IgD-negative memory B cell (primary cell): ENCODE data around the gene KCTD15. TPM values are rescaled to one million over a fixed set of nuclear protein-coding genes. Genes with fewer than 3 reads are reported as not detected.

Experiments
- H3K27ac Mint-ChIP-seq, 3 donors: one replicate each; pipeline ENCODE4 v1.8.0; 2020 to 2022; ENCODE audit warnings: mild to moderate bottlenecking in 3 of 3, mixed read lengths in 3 of 3, moderate library complexity in 1 of 3
- H3K27me3 Mint-ChIP-seq: one replicate; pipeline ENCODE4 v1.8.0; 2021; ENCODE audit warnings: mixed read lengths
- H3K36me3 Mint-ChIP-seq: one replicate; pipeline ENCODE4 v1.8.0; 2020; ENCODE audit warnings: mild to moderate bottlenecking, mixed read lengths
- H3K4me1 Mint-ChIP-seq, 3 donors: one replicate each; pipeline ENCODE4 v1.8.0; 2020 to 2022; ENCODE audit warnings: mixed read lengths in 3 of 3, mild to moderate bottlenecking in 1 of 3
- H3K4me3 Mint-ChIP-seq, 4 donors: one replicate each; pipeline ENCODE4 v1.8.0; 2020 to 2022; ENCODE audit warnings: mild to moderate bottlenecking in 4 of 4, mixed read lengths in 4 of 4, moderate library complexity in 3 of 4
- H3K9me3 Mint-ChIP-seq, 3 donors: one replicate each; pipeline ENCODE4 v1.8.0; 2020 to 2021; ENCODE audit warnings: mixed read lengths in 3 of 3, mild to moderate bottlenecking in 1 of 3
- polyA plus RNA-seq: library from polyadenylated mRNA; unstranded; fragments of 300-500 nt; fragmentation: Illumina TruSeq; gene quantifications from one replicate; pipeline ENCODE4 v1.2.3, GENCODE V29; 2021

The KCTD15 gene
- polyA plus RNA-seq, 1 donor from 2014 or later, result not detected

DNA sequence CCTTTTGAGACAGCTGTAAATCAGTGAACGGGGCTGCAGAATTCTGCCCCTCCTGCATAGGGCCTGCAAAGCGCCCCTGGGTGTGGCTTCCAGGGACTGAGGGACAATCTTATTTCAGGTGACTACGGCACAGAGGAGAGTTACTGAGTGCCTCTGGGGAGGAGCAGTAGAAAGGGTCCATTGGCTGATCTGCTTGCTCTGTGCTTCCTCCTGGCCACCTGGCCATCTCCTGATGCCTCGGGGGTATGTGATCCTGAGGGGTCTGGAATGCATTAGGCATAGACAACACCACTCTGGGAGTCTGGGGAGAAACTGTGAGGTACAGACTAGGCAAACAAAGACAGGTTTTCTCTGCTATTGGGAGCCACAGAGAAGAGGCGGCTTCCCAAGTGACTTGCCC, 2.8 kb downstream of the KCTD15 start:
- Mint-ChIP-seq H3K4me3 (peak overlapping the region in 1 of 4 donors; percentile 40), H3K27me3 (peaks cover 26% of the 10 kb centered on the region), H3K27ac (no peak overlapping the region), H3K36me3 (no peaks in the 10 kb centered on the region), H3K4me1 (peaks cover 0 to 2% (median 0%) of the 10 kb centered on the region in 3 donors), H3K9me3 (no peaks in the 10 kb centered on the region)

DNA sequence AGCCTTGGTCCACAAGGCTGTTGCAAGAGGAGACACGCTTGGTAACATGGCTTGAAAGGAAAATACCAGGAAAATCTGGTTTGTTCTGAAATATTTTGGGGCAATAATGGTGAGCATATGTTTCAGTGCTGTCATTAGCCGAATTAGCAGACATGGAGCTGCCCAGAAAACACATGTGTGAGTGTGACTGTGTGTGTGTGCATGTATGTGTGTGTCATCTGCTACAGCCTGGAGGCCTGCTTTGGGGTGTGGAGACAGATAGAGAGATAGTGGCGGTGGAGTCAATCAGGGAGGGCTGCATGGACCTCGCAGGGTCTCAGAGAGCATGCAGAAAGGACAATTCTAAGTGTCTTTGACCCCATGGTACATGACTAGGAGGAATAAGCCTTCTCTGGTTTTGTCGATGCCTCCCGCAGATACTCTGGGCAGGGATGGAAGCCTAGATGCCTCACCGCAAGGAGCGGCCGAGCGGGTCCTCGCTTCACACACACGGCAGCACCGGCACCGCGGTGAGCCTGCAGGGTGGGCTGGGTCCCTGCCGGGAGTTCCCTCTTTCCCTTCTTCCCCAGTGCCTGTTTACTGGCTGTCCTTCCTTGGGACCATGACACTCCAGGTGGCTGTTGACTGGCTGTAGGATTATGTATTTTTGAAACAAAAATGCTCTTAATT, 3.5 kb downstream of the KCTD15 start:
- Mint-ChIP-seq H3K9me3 (no peaks in the 10 kb centered on the region), H3K36me3 (no peaks in the 10 kb centered on the region), H3K27me3 (peaks cover 24% of the 10 kb centered on the region), H3K27ac (no peak overlapping the region), H3K4me1 (peaks cover 0 to 2% (median 0%) of the 10 kb centered on the region in 3 donors), H3K4me3 (peak overlapping the region in 1 of 4 donors; percentile 29)

DNA sequence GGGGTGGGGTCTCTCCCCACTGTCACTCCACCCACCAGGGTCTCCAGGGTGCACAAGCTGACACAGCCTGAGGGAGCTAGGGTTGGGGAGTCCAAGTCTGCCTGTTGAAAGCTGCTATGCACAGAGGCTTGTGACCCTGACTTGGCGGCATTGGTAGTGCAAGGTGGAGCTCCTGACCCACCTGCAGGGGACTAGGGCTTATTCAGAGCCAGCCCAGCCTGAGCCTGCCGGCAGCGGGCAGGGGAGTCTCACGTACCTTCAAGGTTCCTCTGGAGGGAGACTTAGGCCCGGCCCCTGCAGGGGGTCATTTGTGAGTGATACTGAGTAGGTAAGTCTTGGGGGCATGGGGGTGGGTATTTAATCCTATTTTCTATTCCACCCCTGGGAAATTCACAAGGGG, 4.7 kb downstream of the KCTD15 start:
- Mint-ChIP-seq H3K36me3 (no peaks in the 10 kb centered on the region), H3K27me3 (peaks cover 24% of the 10 kb centered on the region), H3K9me3 (no peaks in the 10 kb centered on the region), H3K4me3 (no peak overlapping the region), H3K4me1 (peaks cover 0 to 2% (median 0%) of the 10 kb centered on the region in 3 donors), H3K27ac (no peak overlapping the region)

DNA sequence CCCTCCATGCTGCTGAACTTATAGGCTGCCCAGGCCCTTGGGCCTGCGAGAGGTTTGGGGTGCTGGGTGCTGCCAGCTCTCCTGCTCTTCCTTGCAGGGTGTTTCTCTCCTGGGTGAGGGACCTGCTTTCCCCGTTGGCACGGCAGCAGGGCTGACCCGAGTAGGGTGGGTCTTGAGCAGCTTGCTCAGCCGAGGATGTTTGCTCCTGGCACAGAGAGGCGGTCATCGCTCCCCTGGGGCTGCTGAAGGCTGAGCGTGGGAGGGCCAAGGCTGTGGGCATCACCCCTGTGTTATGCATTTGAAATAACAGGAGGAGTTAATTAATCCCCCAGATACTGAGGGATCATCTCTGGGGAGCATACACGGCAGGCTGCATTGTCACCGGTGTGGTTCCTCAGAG, 5.3 kb downstream of the KCTD15 start:
- no peak overlapping the region for H3K27ac Mint-ChIP-seq
- H3K27me3 Mint-ChIP-seq, result peaks cover 23% of the 10 kb centered on the region
- peaks cover 0 to 2% (median 0%) of the 10 kb centered on the region in 3 donors for H3K4me1 Mint-ChIP-seq
- no peaks in the 10 kb centered on the region for H3K9me3 Mint-ChIP-seq
- H3K36me3 Mint-ChIP-seq, result no peaks in the 10 kb centered on the region
- peak overlapping the region in 1 of 4 donors; percentile 49 for H3K4me3 Mint-ChIP-seq

DNA sequence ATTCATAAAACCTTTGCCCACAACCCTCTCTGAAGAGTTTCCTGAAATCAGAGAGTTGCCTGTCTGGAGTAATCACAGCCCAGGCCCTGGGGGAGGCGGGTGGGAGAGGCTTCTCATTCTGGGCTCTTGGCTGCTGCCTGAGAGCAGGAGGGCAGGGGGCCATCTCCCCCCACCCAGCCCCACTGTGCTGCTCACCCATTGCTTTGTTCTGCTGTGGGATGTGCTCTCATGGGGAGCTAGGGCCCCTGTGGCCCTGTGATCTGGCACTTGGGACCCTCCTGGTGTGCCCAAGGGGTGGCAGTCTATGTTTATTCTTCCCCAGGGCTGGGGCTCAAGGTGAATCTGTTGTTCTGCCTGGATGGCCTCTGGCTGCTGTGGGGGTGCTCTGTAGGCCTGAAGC, 6.1 kb downstream of the KCTD15 start:
- H3K36me3 Mint-ChIP-seq, result no peaks in the 10 kb centered on the region
- H3K4me1 Mint-ChIP-seq, result peaks cover 0 to 2% (median 0%) of the 10 kb centered on the region in 3 donors
- H3K27me3 Mint-ChIP-seq, result peaks cover 19% of the 10 kb centered on the region
- no peak overlapping the region for H3K27ac Mint-ChIP-seq
- H3K4me3 Mint-ChIP-seq, result no peak overlapping the region
- no peaks in the 10 kb centered on the region for H3K9me3 Mint-ChIP-seq

DNA sequence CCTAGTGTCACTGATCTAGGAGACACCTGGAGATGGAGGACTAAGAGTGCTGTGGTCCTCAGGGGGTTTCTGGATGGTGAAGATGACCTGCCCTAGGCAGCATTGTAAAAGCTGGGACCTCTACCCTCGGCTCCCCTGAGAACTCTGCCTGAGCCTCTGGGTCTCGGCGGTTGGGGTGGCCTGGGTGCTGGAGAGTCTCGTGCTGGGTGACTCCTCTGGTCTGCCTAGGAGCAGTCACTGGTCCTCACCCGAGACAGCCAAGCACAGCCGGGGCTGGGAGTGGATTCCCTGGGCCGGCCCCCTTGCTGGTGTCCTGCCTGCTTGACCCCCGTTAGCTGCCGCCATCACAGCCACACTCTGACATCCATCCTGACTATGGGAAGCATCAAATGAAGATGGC, 6.7 kb downstream of the KCTD15 start:
- H3K27ac Mint-ChIP-seq, result no peak overlapping the region
- peaks cover 0 to 2% (median 0%) of the 10 kb centered on the region in 3 donors for H3K4me1 Mint-ChIP-seq
- H3K4me3 Mint-ChIP-seq, result no peak overlapping the region
- no peaks in the 10 kb centered on the region for H3K36me3 Mint-ChIP-seq
- peaks cover 18% of the 10 kb centered on the region for H3K27me3 Mint-ChIP-seq
- no peaks in the 10 kb centered on the region for H3K9me3 Mint-ChIP-seq

DNA sequence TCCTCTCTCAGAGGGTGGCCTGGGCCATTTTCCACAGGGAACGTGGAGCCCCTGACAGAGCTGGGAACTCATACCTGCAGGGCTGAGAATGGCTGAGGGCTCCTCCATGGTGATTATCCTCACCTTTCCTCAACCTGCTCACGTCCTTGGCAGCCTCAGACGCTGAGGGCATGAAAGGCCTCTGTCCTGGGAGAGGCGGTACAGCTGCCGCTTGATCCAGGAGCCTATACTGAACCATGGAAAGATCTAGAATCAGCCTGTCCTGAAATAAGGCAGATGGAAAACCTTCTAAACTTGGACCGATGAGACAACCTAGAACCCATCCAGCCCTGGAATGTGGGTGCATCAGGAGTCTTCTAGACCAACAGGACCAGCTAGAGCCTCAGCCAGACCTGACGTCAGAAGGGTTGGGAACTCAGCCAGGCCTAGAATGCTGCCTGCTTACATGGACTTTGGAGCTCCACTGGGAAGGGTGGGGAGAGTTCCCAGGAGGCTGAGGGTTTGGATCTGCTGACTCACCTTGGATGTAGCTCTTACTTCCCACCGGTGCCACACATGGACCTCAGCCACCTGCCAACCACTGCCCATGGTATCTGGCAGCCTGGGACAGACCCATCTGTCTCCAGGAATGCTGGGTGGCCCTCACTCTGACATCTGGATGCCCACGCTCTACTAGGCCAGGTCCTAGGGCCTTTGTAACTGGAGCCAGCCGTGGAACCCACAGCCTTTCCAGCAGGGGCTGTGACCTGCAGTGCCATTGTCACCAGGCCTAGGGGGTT, 7.5 kb downstream of the KCTD15 start:
- Mint-ChIP-seq H3K27me3 (peaks cover 10% of the 10 kb centered on the region), H3K27ac (no peak overlapping the region), H3K9me3 (no peaks in the 10 kb centered on the region), H3K36me3 (no peaks in the 10 kb centered on the region), H3K4me1 (no peaks in the 10 kb centered on the region), H3K4me3 (no peak overlapping the region)

DNA sequence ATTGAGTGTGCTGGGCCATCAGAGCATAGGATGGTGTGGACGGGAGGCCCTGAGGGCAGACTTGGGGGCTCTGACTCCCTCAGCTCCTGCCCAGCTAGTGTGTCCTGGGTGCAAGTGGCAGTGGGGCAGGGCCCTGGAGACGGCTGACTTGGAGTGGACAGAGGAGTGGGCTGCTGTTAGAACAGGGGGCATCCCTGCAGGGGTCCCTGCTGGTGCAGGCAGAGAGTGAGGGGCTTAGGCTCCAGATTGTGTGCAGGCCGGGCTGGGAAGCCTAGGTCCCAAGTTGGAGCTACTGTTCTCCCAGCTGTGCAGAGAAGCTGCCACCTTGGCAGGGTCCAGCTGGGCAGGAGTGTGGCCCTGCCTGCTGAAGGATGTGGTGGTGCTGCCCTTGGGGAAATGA, 8.6 kb downstream of the KCTD15 start:
- Mint-ChIP-seq H3K9me3 (no peaks in the 10 kb centered on the region), H3K36me3 (no peaks in the 10 kb centered on the region), H3K27ac (no peak overlapping the region), H3K4me1 (no peaks in the 10 kb centered on the region), H3K27me3 (no peaks in the 10 kb centered on the region), H3K4me3 (no peak overlapping the region)

DNA sequence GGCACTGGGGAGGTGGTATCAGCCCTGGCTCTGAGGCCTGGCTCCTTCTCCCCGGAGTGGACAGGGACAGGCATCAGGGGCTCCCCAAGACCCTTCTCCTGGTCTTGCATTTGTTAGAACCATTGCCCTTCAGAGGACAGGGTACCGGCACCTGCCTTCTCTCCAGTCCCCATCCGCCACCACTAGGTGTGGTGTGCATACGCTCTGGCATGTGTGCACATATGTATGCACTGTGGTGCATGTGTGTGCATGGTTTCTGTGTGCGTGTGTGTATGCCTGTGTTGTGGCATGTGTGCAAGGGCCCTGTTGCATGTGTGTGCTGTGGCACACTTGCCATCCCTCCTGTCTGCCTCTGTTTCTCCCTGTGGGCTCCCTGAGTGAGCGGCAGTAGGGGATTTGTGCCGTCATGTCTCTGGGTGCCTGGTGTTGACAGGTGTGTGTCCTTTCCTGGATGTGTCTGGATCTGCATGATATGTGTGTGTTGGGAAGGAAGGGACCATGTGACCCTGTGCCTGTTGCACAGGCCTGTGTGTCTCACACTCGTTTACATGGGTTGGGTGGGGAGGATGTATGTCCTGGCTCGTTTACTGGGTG, 9.3 kb downstream of the KCTD15 start:
- Mint-ChIP-seq H3K4me3 (no peak overlapping the region), H3K4me1 (no peaks in the 10 kb centered on the region), H3K9me3 (no peaks in the 10 kb centered on the region), H3K27me3 (no peaks in the 10 kb centered on the region), H3K36me3 (no peaks in the 10 kb centered on the region), H3K27ac (no peak overlapping the region)

DNA sequence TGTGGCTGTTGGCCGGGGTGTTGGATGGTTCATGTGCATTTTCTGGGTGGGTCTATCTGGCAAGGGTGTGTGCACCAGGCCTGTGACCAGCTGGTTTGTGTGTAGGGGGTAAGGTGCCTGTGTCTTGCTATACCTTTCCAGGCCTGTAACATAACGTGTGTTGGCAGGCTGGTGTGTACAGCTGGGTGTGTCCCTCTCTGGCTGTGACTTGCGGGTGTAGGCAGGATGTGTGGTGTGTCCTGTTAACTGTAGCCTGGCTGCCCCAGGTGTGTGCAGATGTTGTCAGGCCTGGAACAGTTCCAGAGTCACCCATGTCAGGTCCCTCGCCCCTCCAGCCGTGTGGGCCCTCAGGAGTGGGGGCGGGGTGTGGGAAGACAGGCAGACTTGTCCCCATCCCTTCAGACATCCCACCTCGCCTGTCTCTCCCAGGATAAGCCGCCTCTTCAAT, 9.8 kb downstream of the KCTD15 start:
- H3K27ac Mint-ChIP-seq, result no peak overlapping the region
- H3K4me3 Mint-ChIP-seq, result no peak overlapping the region
- H3K36me3 Mint-ChIP-seq, result no peaks in the 10 kb centered on the region

DNA sequence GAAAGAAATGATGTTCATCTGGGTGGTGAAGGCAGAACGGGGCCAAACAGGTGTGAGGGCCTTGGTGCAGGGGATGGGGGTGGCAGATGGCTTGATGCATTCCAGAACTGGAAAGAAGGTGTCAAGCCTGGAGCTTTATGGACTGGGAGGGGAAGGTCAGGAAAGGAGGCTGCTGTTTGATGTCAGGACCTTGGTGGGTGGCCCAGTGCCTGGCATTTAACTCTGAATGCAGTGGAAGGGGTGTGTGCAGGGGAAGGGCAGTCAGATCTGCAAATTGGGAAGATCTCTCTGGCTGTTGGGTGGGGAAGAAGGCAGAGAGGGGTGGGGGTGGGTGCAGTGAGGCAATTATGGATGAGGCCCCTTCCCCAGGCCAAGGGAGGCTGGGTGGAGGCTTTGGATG, 11.7 kb downstream of the KCTD15 start:
- H3K4me1 Mint-ChIP-seq, result no peaks in the 10 kb centered on the region
- no peak overlapping the region for H3K27ac Mint-ChIP-seq
- H3K9me3 Mint-ChIP-seq, result no peaks in the 10 kb centered on the region

More for the DNA sequence above, 9.8 kb downstream of the KCTD15 start:
- no peaks in the 10 kb centered on the region for H3K9me3 Mint-ChIP-seq
- H3K4me1 Mint-ChIP-seq, result no peaks in the 10 kb centered on the region
- no peaks in the 10 kb centered on the region for H3K27me3 Mint-ChIP-seq

DNA sequence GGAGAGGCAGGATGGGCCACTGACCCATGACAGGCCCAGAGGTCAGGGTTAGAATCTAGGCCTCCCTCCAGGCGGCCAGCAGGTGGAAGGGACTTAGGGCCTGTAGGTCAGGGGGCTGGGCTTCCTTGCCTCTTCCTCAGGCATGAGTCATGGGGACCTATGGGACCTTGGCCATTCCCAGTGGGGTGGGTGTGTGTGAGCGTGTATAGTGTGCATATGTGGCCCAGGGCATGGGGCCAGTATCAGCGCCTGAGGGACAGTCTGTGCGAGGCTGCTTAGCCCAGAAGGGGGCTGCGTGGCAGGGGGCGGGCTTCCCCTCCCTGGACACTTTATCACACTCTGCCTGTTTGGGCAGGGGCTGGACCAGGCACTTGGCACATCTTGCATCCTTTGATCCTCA, 13.3 kb downstream of the KCTD15 start:
- Mint-ChIP-seq H3K4me3 (no peak overlapping the region), H3K27me3 (no peaks in the 10 kb centered on the region), H3K4me1 (no peaks in the 10 kb centered on the region), H3K27ac (no peak overlapping the region), H3K9me3 (no peaks in the 10 kb centered on the region), H3K36me3 (no peaks in the 10 kb centered on the region)

More for the DNA sequence above, 11.7 kb downstream of the KCTD15 start:
- H3K36me3 Mint-ChIP-seq, result no peaks in the 10 kb centered on the region
- no peaks in the 10 kb centered on the region for H3K27me3 Mint-ChIP-seq
- H3K4me3 Mint-ChIP-seq, result no peak overlapping the region

DNA sequence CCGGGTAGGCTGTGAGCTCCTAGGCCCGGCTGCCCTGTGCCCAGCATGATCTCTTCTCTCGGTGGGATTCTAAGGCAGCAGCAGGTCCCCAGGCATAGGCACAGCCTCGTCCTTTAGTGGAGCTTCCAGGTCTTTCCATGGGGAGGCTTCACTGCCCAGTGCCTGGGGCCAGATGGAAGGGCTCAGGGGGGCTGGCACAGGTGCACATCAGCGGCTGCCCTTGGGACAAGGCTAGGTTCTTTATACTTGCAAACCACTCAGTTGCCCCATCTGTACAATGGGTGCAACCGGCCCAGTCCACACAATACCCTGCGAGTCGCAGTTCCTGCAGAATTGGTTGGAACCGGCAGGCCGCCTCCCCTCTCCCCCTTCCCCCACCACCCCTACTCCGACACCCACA, 14.2 kb downstream of the KCTD15 start:
- H3K9me3 Mint-ChIP-seq, result no peaks in the 10 kb centered on the region
- H3K27me3 Mint-ChIP-seq, result no peaks in the 10 kb centered on the region
- H3K4me1 Mint-ChIP-seq, result no peaks in the 10 kb centered on the region
- H3K27ac Mint-ChIP-seq, result no peak overlapping the region
- H3K4me3 Mint-ChIP-seq, result no peak overlapping the region
- H3K36me3 Mint-ChIP-seq, result no peaks in the 10 kb centered on the region

DNA sequence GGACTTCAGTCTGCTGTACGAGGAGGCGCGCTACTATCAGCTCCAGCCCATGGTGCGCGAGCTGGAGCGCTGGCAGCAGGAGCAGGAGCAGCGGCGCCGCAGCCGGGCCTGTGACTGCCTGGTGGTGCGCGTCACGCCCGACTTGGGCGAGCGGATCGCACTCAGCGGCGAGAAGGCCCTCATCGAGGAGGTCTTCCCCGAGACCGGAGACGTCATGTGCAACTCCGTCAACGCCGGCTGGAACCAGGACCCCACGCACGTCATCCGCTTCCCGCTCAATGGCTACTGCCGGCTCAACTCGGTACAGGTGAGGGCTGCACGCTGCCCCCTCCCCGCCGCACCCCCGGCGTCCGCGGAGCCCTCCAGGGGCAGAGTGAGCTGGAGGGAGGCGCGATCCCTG, 14.6 kb downstream of the KCTD15 start:
- no peaks in the 10 kb centered on the region for H3K27me3 Mint-ChIP-seq

DNA sequence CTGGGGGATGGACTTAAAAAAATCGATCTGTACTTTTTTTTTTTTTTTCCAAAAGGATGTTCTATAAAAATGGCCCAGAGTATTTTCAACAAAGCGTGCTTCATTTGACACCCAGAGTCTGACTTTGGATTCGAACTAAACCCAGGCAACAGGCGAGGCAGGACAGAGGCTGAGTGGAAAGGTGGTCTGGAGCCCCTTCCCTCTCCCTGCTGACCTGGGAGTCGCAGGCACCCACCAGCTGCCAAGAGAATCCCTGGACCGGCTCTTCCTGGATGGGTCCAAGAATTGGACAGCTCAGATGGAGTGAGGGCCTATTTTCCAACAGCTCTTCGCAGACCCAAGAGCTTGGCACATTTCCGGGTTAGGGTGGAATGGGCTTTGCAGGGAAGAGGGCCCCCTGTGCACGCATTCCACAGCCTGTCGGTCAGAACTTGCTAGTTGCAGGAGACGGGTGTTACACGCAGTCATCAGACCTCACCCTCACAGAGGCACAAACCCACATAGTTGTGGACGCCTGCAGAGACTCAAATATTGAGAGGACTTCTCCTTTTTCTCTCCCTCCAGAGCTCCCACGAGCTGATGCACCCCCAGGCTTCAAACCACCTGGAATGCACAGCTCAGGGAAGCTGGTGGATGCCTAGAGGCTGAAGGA, 15.2 kb downstream of the KCTD15 start:
- no peaks in the 10 kb centered on the region for H3K36me3 Mint-ChIP-seq
- no peak overlapping the region for H3K4me3 Mint-ChIP-seq
- H3K27ac Mint-ChIP-seq, result no peak overlapping the region
- H3K27me3 Mint-ChIP-seq, result no peaks in the 10 kb centered on the region
- no peaks in the 10 kb centered on the region for H3K4me1 Mint-ChIP-seq
- no peaks in the 10 kb centered on the region for H3K9me3 Mint-ChIP-seq

More for the DNA sequence above, 14.6 kb downstream of the KCTD15 start:
- Mint-ChIP-seq H3K36me3 (no peaks in the 10 kb centered on the region), H3K4me3 (no peak overlapping the region), H3K9me3 (no peaks in the 10 kb centered on the region), H3K4me1 (no peaks in the 10 kb centered on the region), H3K27ac (no peak overlapping the region)
